Neutrophil (primary cell): ENCODE results near the gene CASP8AP2.
A peak's percentile ranks its signal among the peaks of the same experiment; 100 is the strongest.
"Not testable (repeated sequence)": the region's sequence is repeated elsewhere in the genome, so short reads cannot be mapped to it uniquely, and the experiment has no call there.

Experiments used
- H3K27ac ChIP-seq: fragments of 200-600 bp; sonication (generic); 2 replicates; pipeline ENCODE4 v1.5.1; 2016; ENCODE audit warnings: mild to moderate bottlenecking, moderate library complexity
- H3K27me3 ChIP-seq: fragments of 200-600 bp; sonication (generic); 2 replicates; pipeline ENCODE4 v1.6.0; 2016; ENCODE audit warnings: mild to moderate bottlenecking
- H3K36me3 ChIP-seq: fragments of 200-600 bp; sonication (generic); 2 replicates; pipeline ENCODE4 v1.5.1; 2017
- H3K4me1 ChIP-seq, 2 experiments: fragments of 200-600 bp in 1 of 2; sonication (generic) in 1 of 2; 1 replicate in 1 of 2; 2 replicates in 1 of 2; pipeline versions ENCODE4 v1.5.1 to v1.6.1; 2013 to 2016; ENCODE audit warnings: low read depth in 1 of 2, low read length in 1 of 2, mild to moderate bottlenecking in 1 of 2, moderate library complexity in 1 of 2; ENCODE audit not compliant: control insufficient read depth in 1 of 2, insufficient read depth in 1 of 2
- H3K4me3 ChIP-seq, 2 experiments: fragments of 200-600 bp in 1 of 2; sonication (generic) in 1 of 2; 1 replicate in 1 of 2; 2 replicates in 1 of 2; pipeline ENCODE4 v1.5.1; 2013 to 2016; ENCODE audit warnings: low read depth in 1 of 2, low read length in 1 of 2, mild to moderate bottlenecking in 1 of 2, moderate library complexity in 1 of 2
- H3K9me3 ChIP-seq: fragments of 200-600 bp; sonication (generic); 2 replicates; pipeline ENCODE4 v1.5.1; 2016
- TF ChIP-seq, protein P1 (sequence below): fragments of 200-600 bp; sonication (generic); IDR thresholded peaks from 2 replicates; pipeline ENCODE4 v1.5.1; 2016; ENCODE audit warnings: antibody characterized with exemption

The CASP8AP2 gene

DNA sequence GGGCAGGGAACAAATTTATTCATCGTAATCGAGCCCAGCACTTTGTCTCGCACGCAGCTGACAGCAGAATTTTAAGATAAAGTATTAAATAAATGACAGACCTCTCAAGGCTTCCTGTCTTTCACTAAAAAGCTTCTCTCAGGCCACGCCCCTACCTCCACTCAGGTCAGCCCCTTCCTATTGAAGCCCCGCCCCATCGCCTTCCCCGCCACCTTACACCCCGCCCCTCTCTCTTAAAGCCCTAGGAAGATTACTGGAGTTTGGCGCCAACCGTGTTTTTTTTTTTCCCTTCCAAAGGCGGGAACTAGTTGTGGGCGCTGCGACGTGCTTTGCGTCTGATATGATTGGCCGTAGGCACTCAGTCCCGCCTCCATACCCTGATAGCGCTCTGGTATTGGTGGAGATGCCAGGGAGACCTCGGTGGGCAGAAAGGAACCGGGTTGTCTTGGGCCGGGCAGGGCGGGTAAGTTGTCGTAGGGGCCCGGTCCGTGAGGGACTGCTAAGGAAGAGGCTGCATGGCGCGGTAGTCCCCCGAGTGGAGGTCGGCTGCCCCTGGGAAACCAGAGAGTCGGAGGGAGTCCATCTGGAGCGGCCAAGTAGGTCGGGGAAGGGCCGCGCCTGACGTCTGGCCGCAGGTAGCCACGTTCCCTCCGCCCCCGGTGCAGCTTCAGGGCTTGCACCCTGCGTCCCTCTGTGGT is at the start of gene CASP8AP2:
TSS of gene CASP8AP2 (plus strand) at position 409 of the 698 bp plus-strand sequence.
- Histone ChIP-seq H3K27ac (peak within 1 kb of the TSS; percentile 86), H3K9me3 (no peaks in the 10 kb centered on the region), H3K36me3 (peaks cover 3% of the 10 kb centered on the region), H3K27me3 (no peaks in the 10 kb centered on the region), H3K4me3 (peak within 1 kb of the TSS; percentile 76 to 97), H3K4me1 (peaks cover 17 to 20% of the 10 kb centered on the region in 2 experiments)
- TF ChIP-seq, protein P1, sequence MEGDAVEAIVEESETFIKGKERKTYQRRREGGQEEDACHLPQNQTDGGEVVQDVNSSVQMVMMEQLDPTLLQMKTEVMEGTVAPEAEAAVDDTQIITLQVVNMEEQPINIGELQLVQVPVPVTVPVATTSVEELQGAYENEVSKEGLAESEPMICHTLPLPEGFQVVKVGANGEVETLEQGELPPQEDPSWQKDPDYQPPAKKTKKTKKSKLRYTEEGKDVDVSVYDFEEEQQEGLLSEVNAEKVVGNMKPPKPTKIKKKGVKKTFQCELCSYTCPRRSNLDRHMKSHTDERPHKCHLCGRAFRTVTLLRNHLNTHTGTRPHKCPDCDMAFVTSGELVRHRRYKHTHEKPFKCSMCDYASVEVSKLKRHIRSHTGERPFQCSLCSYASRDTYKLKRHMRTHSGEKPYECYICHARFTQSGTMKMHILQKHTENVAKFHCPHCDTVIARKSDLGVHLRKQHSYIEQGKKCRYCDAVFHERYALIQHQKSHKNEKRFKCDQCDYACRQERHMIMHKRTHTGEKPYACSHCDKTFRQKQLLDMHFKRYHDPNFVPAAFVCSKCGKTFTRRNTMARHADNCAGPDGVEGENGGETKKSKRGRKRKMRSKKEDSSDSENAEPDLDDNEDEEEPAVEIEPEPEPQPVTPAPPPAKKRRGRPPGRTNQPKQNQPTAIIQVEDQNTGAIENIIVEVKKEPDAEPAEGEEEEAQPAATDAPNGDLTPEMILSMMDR: peak; percentile 46

GRCh38 chr6:89781070-89782034 is 48.3 kb upstream of the CASP8AP2 start:
- H3K27ac ChIP-seq: no peak overlapping the region
- no peak overlapping the region for H3K4me3 ChIP-seq
- peaks cover 5% of the 10 kb centered on the region for H3K9me3 ChIP-seq
- peaks cover 20% of the 10 kb centered on the region for H3K36me3 ChIP-seq
- no peaks in the 10 kb centered on the region for H3K27me3 ChIP-seq
- H3K4me1 ChIP-seq: no peaks in the 10 kb centered on the region
- TF ChIP-seq, protein P1: no peak

DNA sequence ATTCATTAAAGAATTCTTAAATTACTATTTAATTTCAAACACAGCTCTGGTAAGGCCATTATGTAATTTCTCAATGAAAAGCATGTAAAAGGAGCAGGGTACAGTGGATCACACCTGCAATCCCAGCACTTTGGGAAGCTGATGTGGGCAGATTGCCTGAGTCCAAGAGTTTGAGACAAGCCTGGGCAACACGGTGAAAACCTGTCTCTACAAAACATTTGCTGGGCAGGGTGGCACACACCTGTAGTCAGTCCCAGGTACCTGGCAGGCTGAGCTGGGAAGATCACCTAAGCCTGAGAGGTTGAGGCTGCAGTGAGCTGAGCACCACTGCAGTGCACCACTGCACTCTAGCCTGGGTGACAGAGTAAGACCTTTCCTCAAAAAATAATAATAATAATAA is 47.5 kb upstream of the CASP8AP2 start:
- H3K36me3 ChIP-seq: peaks cover 22% of the 10 kb centered on the region
- H3K27me3 ChIP-seq: no peaks in the 10 kb centered on the region
- H3K27ac ChIP-seq: no peak overlapping the region
- TF ChIP-seq, protein P1: no peak
- peaks cover 5% of the 10 kb centered on the region for H3K9me3 ChIP-seq
- no peaks in the 10 kb centered on the region for H3K4me1 ChIP-seq
- H3K4me3 ChIP-seq: no peak overlapping the region

- H3K4me1 ChIP-seq, H3K27me3 ChIP-seq, H3K9me3 ChIP-seq, H3K27ac ChIP-seq, H3K4me3 ChIP-seq: not testable (repeated sequence)
- peaks cover 27% of the 10 kb centered on the region for H3K36me3 ChIP-seq
Observed at GRCh38 chr6:89783293-89783692, 46.4 kb upstream of the CASP8AP2 start.

DNA sequence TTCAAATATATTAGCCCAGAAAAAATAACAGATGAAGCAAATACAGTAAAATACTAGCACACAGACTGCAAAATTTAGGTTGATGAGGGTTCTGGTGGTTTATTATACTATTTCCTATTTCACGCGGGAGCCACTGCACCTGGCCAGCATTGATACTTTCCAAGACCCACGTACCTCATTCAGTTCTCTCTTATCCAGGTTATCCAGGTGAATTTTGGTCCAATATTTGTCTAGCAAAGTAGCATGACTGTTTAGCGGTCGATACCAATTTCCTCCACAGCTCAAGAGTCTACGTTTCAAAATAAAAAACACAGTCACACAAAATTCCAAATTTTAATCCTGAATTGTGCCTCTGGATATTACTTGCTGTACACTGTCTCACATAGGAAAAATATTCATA is 44.8 kb upstream of the CASP8AP2 start:
- Histone ChIP-seq H3K27ac (no peak overlapping the region), H3K4me1 (no peaks in the 10 kb centered on the region), H3K9me3 (peaks cover 5% of the 10 kb centered on the region), H3K36me3 (peaks cover 30% of the 10 kb centered on the region), H3K4me3 (no peak overlapping the region), H3K27me3 (no peaks in the 10 kb centered on the region)
- TF ChIP-seq, protein P1: no peak

GRCh38 chr6:89786970-89787369 is 42.7 kb upstream of the CASP8AP2 start:
- H3K27me3 ChIP-seq: no peaks in the 10 kb centered on the region
- TF ChIP-seq, protein P1: no peak
- H3K36me3 ChIP-seq: peaks cover 34% of the 10 kb centered on the region

More at GRCh38 chr6:89786970-89787369, 42.7 kb upstream of the CASP8AP2 start:
- Histone ChIP-seq H3K4me3 (no peak overlapping the region), H3K9me3 (peaks cover 5% of the 10 kb centered on the region), H3K27ac (no peak overlapping the region), H3K4me1 (no peaks in the 10 kb centered on the region)
